ENCODE results near the gene MAPK1IP1L.
"Not testable (repeated sequence)": the region's sequence is repeated elsewhere in the genome, so short reads cannot be mapped to it uniquely, and the experiment has no call there.

MAPK1IP1L gene

GRCh38 chr14:55057919-55058318 lies 6.5 kb downstream of the MAPK1IP1L start:
- no peak for DNase-seq

- DNase-seq = no peak
These were observed 7.9 kb downstream of the MAPK1IP1L start for GRCh38 chr14:55059333-55059732.

- DNase-seq = no peak
These were observed 11.3 kb downstream of the MAPK1IP1L start for GRCh38 chr14:55062517-55063351.

- not testable (repeated sequence) for DNase-seq
These were observed 13.4 kb downstream of the MAPK1IP1L start for GRCh38 chr14:55064896-55065295.

GRCh38 chr14:55065411-55065810 lies 14.0 kb downstream of the MAPK1IP1L start:
- no peak for DNase-seq

- DNase-seq = no peak
These were observed 14.8 kb downstream of the MAPK1IP1L start for GRCh38 chr14:55066223-55066622.

GRCh38 chr14:55070981-55071411 lies 19.5 kb downstream of the MAPK1IP1L start:
- DNase-seq = no peak

- DNase-seq = no peak
These were observed 20.6 kb downstream of the MAPK1IP1L start for GRCh38 chr14:55071870-55072640.

GRCh38 chr14:55073856-55074255 lies 22.4 kb downstream of the MAPK1IP1L start:
- no peak for DNase-seq

- DNase-seq = no peak
These were observed 23.2 kb downstream of the MAPK1IP1L start for GRCh38 chr14:55074662-55075061.

- no peak for DNase-seq
These were observed 24.3 kb downstream of the MAPK1IP1L start for GRCh38 chr14:55075628-55076175.

GRCh38 chr14:55077170-55078151 lies 26.0 kb downstream of the MAPK1IP1L start:
- no peak for DNase-seq

- not testable (repeated sequence) for DNase-seq
These were observed 28.5 kb downstream of the MAPK1IP1L start for GRCh38 chr14:55079961-55080360.

GRCh38 chr14:55084401-55085059 lies 33.1 kb downstream of the MAPK1IP1L start:
- no peak for DNase-seq

- DNase-seq = no peak
These were observed 33.7 kb downstream of the MAPK1IP1L start for GRCh38 chr14:55085060-55085660.

- no peak for DNase-seq
These were observed 35.5 kb downstream of the MAPK1IP1L start for GRCh38 chr14:55086938-55087337.

GRCh38 chr14:55088356-55088755 lies 36.9 kb downstream of the MAPK1IP1L start:
- DNase-seq = no peak

- no peak for DNase-seq
These were observed 40.9 kb downstream of the MAPK1IP1L start for GRCh38 chr14:55092341-55092740.

- no peak for DNase-seq
These were observed 43.1 kb downstream of the MAPK1IP1L start for GRCh38 chr14:55094292-55095157.

GRCh38 chr14:55097881-55098560 lies 46.6 kb downstream of the MAPK1IP1L start:
- no peak for DNase-seq

Measured in NCI-H1930 (cell line).